NT2/D1 (cell line): ENCODE measurements around the gene MEDAG.

ENCODE experiments used
- YY1 ChIP-seq: IDR thresholded peaks from 2 replicates; pipeline ENCODE4 v1.6.1; 2011; ENCODE audit not compliant: insufficient read length, insufficient read depth
- ZNF274 ChIP-seq: IDR thresholded peaks from 2 replicates; pipeline ENCODE4 v1.6.1; 2011; ENCODE audit warnings: mild to moderate bottlenecking, low read depth, low read length

GRCh38 chr13:30892966-30893365 is 13.1 kb upstream of the MEDAG start:
- no peak for TF ChIP-seq YY1
- TF ChIP-seq ZNF274, result no peak
